Endothelial cell of umbilical vein (primary cell): ENCODE results near the gene CD101. TPM values are rescaled to one million over a fixed set of nuclear protein-coding genes. Genes with fewer than 3 reads are reported as not detected.
A peak's percentile ranks its signal among the peaks of the same experiment; 100 is the strongest.

Experiments
- BruUV-seq: library from RNA; stranded (reverse); fragments of 400-500 nt; replicated peaks from 2 replicates; lab custom pipeline; 2021; lab: Mats Ljungman, UMichigan
- CTCF ChIA-PET: fragments of 300-600, 350-600 bp; sonication (Branson Sonifier 250); formaldehyde crosslinking; loops from one replicate; lab custom pipeline; 2021; ENCODE audit warnings: antibody characterized with exemption, inconsistent platforms; lab: Charles Lee
- POLR2A ChIA-PET: fragments of 300-600, 350-600 bp; sonication (Branson Sonifier 250); formaldehyde crosslinking; loops from one replicate; lab custom pipeline; 2021; ENCODE audit warnings: antibody characterized with exemption, inconsistent platforms; lab: Charles Lee
- DNase-seq: peaks from one replicate; pipeline ENCODE4 v3.0.0-alpha.2; 2011; ENCODE audit warnings: low read depth, low spot score
- FAIRE-seq: peaks from 2 replicates; lab custom pipeline; 2011; peaks lifted over from hg19 to GRCh38; lab: Jason Lieb, UNC
- H2AFZ ChIP-seq: 2 replicates; pipeline ENCODE4 v1.6.0; 2012; ENCODE audit warnings: low read depth, low read length, control low read depth, inconsistent platforms
- H3K27ac ChIP-seq: 2 replicates; pipeline ENCODE4 v1.5.1; 2011; ENCODE audit warnings: low read depth, mild to moderate bottlenecking, control low read depth, low read length, moderate library complexity; ENCODE audit not compliant: insufficient read depth
- H3K27me3 ChIP-seq, 2 experiments: 2 replicates each; pipeline versions ENCODE4 v1.6.0 to v1.6.1; 2011; ENCODE audit warnings: low read length in 2 of 2, mixed read lengths in 1 of 2; ENCODE audit not compliant: control insufficient read depth in 2 of 2, insufficient read depth in 2 of 2
- H3K36me3 ChIP-seq, 2 experiments: 2 replicates in 1 of 2; 3 replicates in 1 of 2; pipeline ENCODE4 v1.5.1; 2011; ENCODE audit warnings: low read length in 2 of 2, mild to moderate bottlenecking in 1 of 2, moderate library complexity in 1 of 2; ENCODE audit not compliant: control insufficient read depth in 2 of 2, insufficient read depth in 2 of 2; ENCODE audit errors: extremely low read depth in 1 of 2
- H3K4me1 ChIP-seq: 3 replicates; pipeline ENCODE4 v1.5.1; 2011; ENCODE audit warnings: mild to moderate bottlenecking, low read length; ENCODE audit not compliant: control insufficient read depth, insufficient read depth; ENCODE audit errors: extremely low read depth
- H3K4me2 ChIP-seq: 2 replicates; pipeline ENCODE4 v1.6.1; 2011; ENCODE audit warnings: low read length, control low read depth, mixed read lengths; ENCODE audit not compliant: insufficient read depth
- H3K4me3 ChIP-seq, 3 experiments: fragments of 200-600 bp in 1 of 3; sonication (generic), shearing (Covaris generic) in 1 of 3; replicated peaks in 1 of 3; 2 replicates each; pipeline ENCODE4 v1.5.1; 2011 to 2016; ENCODE audit warnings: control low read depth in 3 of 3, low read length in 3 of 3, mild to moderate bottlenecking in 2 of 3, inconsistent platforms in 1 of 3, low read depth in 1 of 3, moderate library complexity in 1 of 3; ENCODE audit not compliant: insufficient read depth in 1 of 3
- H3K79me2 ChIP-seq: 2 replicates; pipeline ENCODE4 v1.6.0; 2012; ENCODE audit warnings: low read length, inconsistent platforms; ENCODE audit not compliant: control insufficient read depth, insufficient read depth
- H3K9ac ChIP-seq: replicated peaks from 2 replicates; pipeline ENCODE3; 2011; ENCODE audit warnings: low read length, control low read depth; ENCODE audit not compliant: insufficient read depth; ENCODE audit errors: extremely low read depth
- H3K9me1 ChIP-seq: replicated peaks from 3 replicates; pipeline ENCODE4 v1.6.0; 2011; ENCODE audit warnings: mild to moderate bottlenecking, low read length; ENCODE audit not compliant: control insufficient read depth, insufficient read depth; ENCODE audit errors: extremely low read depth
- H3K9me3 ChIP-seq: replicated peaks from 2 replicates; pipeline ENCODE4 v1.5.1; 2012; ENCODE audit warnings: low read length, inconsistent platforms; ENCODE audit not compliant: control insufficient read depth, insufficient read depth
- H4K20me1 ChIP-seq: replicated peaks from 2 replicates; pipeline ENCODE3; 2011; ENCODE audit warnings: mild to moderate bottlenecking, low read length; ENCODE audit not compliant: control insufficient read depth, insufficient read depth; ENCODE audit errors: extremely low read depth
- CTCF ChIP-seq, 2 donors: IDR thresholded peaks; 1 replicate in 1 of 2; 2 replicates in 1 of 2; pipeline ENCODE4 v1.5.1; 2011; ENCODE audit warnings: low read length in 2 of 2, mild to moderate bottlenecking in 2 of 2, moderate library complexity in 2 of 2, control low read depth in 1 of 2, inconsistent platforms in 1 of 2, low read depth in 1 of 2; ENCODE audit not compliant: insufficient read depth in 1 of 2; ENCODE audit errors: extremely low read depth in 1 of 2
- EZH2 ChIP-seq: IDR thresholded peaks from 2 replicates; pipeline ENCODE4 v1.6.1; 2012; ENCODE audit warnings: borderline replicate concordance, low read depth, mild to moderate bottlenecking, moderate library complexity, low read length, inconsistent platforms; ENCODE audit not compliant: severe bottlenecking
- FOS ChIP-seq: IDR thresholded peaks from 2 replicates; pipeline ENCODE4 v1.6.1; 2011; ENCODE audit warnings: mild to moderate bottlenecking, low read length, moderate library complexity, borderline replicate concordance; ENCODE audit not compliant: insufficient read depth
- GATA2 ChIP-seq: IDR thresholded peaks from 2 replicates; pipeline ENCODE4 v1.7.0; 2011; ENCODE audit warnings: low read depth, mild to moderate bottlenecking, moderate library complexity, mixed read lengths, low read length; ENCODE audit not compliant: insufficient read length, insufficient read depth
- JUN ChIP-seq: IDR thresholded peaks from 2 replicates; pipeline ENCODE4 v1.6.1; 2011; ENCODE audit warnings: borderline replicate concordance, low read depth; ENCODE audit not compliant: insufficient read length, insufficient read depth
- MYC ChIP-seq: IDR thresholded peaks from one replicate; pipeline ENCODE4 v1.6.1; 2011; ENCODE audit warnings: mild to moderate bottlenecking, low read depth, low read length
- POLR2A ChIP-seq: IDR thresholded peaks from 2 replicates; pipeline ENCODE4 v1.6.1; 2012; ENCODE audit warnings: low read depth, mild to moderate bottlenecking, control low read depth, low read length
- POLR2AphosphoS5 ChIP-seq: IDR thresholded peaks from 2 replicates; pipeline ENCODE4 v1.6.1; 2012; ENCODE audit warnings: low read depth, mild to moderate bottlenecking, control low read depth, low read length, moderate library complexity; ENCODE audit not compliant: insufficient read depth
- dilution Hi-C: fragments of 300-500 bp; cut with MboI; formaldehyde crosslinking; loops from one replicate; pipeline ENCODE4 v1.15.0; 2019; ENCODE audit warnings: low sequenced_read_pairs; ENCODE audit not compliant: extremely low pct_ligation_motif_present
- intact Hi-C: fragments of 100-400 bp; cut with micrococcal nuclease; formaldehyde crosslinking; loops from one replicate; pipeline ENCODE4 v1.10.0; 2022
- polyA plus RNA-seq, 4 experiments: library from polyadenylated mRNA; depleted of rRNA in 3 of 4; stranded (reverse) in 3 of 4; unstranded in 1 of 4; fragments of >200 nt; gene quantifications; 2 replicates each; pipeline versions ENCODE4 v1.2.1 to v1.2.3, GENCODE V29; 2011 to 2012; ENCODE audit warnings: missing spikeins in 1 of 4
- total RNA-seq: library from RNA; stranded (reverse); gene quantifications from 2 replicates; pipeline ENCODE4 v1.2.3, GENCODE V29; 2021
- TF ChIP-seq, protein P1 (sequence below): IDR thresholded peaks from 2 replicates; pipeline ENCODE4 v1.6.1; 2011; ENCODE audit not compliant: insufficient read depth, insufficient read length

The CD101 gene
- total and polyA plus RNA-seq, 2 donors (not counting 3 experiments of a cell fraction or from before 2014, with no cell fraction given), result 0.04 to 0.97 TPM

- FAIRE-seq, result no peak
- H3K9ac ChIP-seq, result peak overlapping the region; percentile 50
Measured at GRCh38 chr1:117058810-117059209, 57.2 kb downstream of the CD101 start.

More at GRCh38 chr1:117058810-117059209, 57.2 kb downstream of the CD101 start:
- H3K9me3 ChIP-seq, result no peaks in the 10 kb centered on the region
- intact Hi-C loops (loop anchor here (2.0 kb wide), 1 partner anchor 488 kb away; the partner anchor contains the start of gene CD58), dilution Hi-C loops (no loop called here)
- H3K4me2 ChIP-seq, result peak overlapping the region; percentile 68
- TF ChIP-seq JUN, result no peak
- no peak for TF ChIP-seq GATA2
- TF ChIP-seq POLR2AphosphoS5, result no peak
- no peak for TF ChIP-seq EZH2
- TF ChIP-seq CTCF (IDR thresholded peaks at IDR 0.05; ENCODE audit: extremely low read depth in 1 of 2, insufficient read depth in 1 of 2, low read depth in 1 of 2, low read length in 2 of 2), result no peak
- TF ChIP-seq FOS, result no peak
- TF ChIP-seq MYC, result no peak
- TF ChIP-seq, protein P1, sequence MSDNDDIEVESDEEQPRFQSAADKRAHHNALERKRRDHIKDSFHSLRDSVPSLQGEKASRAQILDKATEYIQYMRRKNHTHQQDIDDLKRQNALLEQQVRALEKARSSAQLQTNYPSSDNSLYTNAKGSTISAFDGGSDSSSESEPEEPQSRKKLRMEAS, result no peak
- TF ChIP-seq POLR2A, result no peak
- no TSS peak for BruUV-seq
- CTCF ChIA-PET, result interaction anchor here (0.9 to 5.9 kb wide), 11 partner anchors 9 to 484 kb away, joined by 3 to 91 read pairs (median 5); no protein-coding TSS in a partner anchor
- peaks cover 9% of the 10 kb centered on the region for H3K4me1 ChIP-seq
- H4K20me1 ChIP-seq, result no peaks in the 10 kb centered on the region
- DNase-seq, result no peak
- H3K4me3 ChIP-seq, result peak overlapping the region in 2 of 3 experiments; percentile 14 to 64
- H3K9me1 ChIP-seq, result no peaks in the 10 kb centered on the region
- H3K79me2 ChIP-seq, result no peaks in the 10 kb centered on the region
- no peaks in the 10 kb centered on the region for H3K36me3 ChIP-seq
- H3K27ac ChIP-seq, result no peak overlapping the region
- peak overlapping the region; percentile 88 for H2AFZ ChIP-seq
- POLR2A ChIA-PET, result no interaction called here
- no peaks in the 10 kb centered on the region for H3K27me3 ChIP-seq
